A673 (cell line): ENCODE measurements around the gene LARP4B.

ENCODE experiments used
- CTCF ChIP-seq: fragments of 300-800, 200-600 bp; sonication (generic); conservative IDR thresholded peaks from 2 replicates; pipeline ENCODE4 v1.5.1; 2017; ENCODE audit warnings: low read depth, mild to moderate bottlenecking, antibody characterized with exemption, low read length, moderate library complexity, mixed read lengths
- EZH2 ChIP-seq: fragments of 200-600 bp; sonication (generic); IDR thresholded peaks from 2 replicates; pipeline ENCODE4 v1.6.1; 2017; ENCODE audit warnings: borderline replicate concordance, low read depth, mild to moderate bottlenecking, mixed read lengths, antibody characterized with exemption, low read length; ENCODE audit not compliant: poor library complexity, severe bottlenecking

- TF ChIP-seq CTCF (no peak), EZH2 (no peak)
Measured at GRCh38 chr10:944034-944831, 12.7 kb upstream of the LARP4B start.
